GM21423 (cell line): ENCODE data around the gene ANP32B.
"Not testable (repeated sequence)": the region's sequence is repeated elsewhere in the genome, so short reads cannot be mapped to it uniquely, and the experiment has no call there.

ENCODE experiments used
- ATAC-seq: cut with Tn5 transposase; IDR thresholded peaks from one replicate; pipeline ENCODE4 v1.9.1; 2021; ENCODE audit warnings: mild to moderate bottlenecking, moderate library complexity; ENCODE audit not compliant: unreplicated experiment

ANP32B gene

GRCh38 chr9:97962575-97962974 lies 20.6 kb upstream of the ANP32B start:
- ATAC-seq = no peak

- no peak for ATAC-seq
Observed at GRCh38 chr9:97963232-97963631, 19.9 kb upstream of the ANP32B start.

- no peak for ATAC-seq
Observed at GRCh38 chr9:97964901-97965300, 18.2 kb upstream of the ANP32B start.

- ATAC-seq = no peak
Observed at GRCh38 chr9:97966493-97966892, 16.6 kb upstream of the ANP32B start.

- no peak for ATAC-seq
Observed at GRCh38 chr9:97969014-97969413, 14.1 kb upstream of the ANP32B start.

GRCh38 chr9:97970165-97970564 lies 13.0 kb upstream of the ANP32B start:
- ATAC-seq = no peak

GRCh38 chr9:97972753-97973152 lies 10.4 kb upstream of the ANP32B start:
- ATAC-seq = no peak

GRCh38 chr9:97975376-97975775 lies 7.8 kb upstream of the ANP32B start:
- no peak for ATAC-seq

- not testable (repeated sequence) for ATAC-seq
Observed at GRCh38 chr9:97976633-97977032, 6.5 kb upstream of the ANP32B start.

- ATAC-seq = no peak
Observed at GRCh38 chr9:97978371-97979130, 4.6 kb upstream of the ANP32B start.

- ATAC-seq = no peak
Observed at GRCh38 chr9:97979788-97980478, 3.2 kb upstream of the ANP32B start.

GRCh38 chr9:97980479-97980803 lies 2.7 kb upstream of the ANP32B start:
- ATAC-seq = no peak

GRCh38 chr9:97980918-97981845 lies 2.0 kb upstream of the ANP32B start:
- no peak for ATAC-seq

- no peak for ATAC-seq
Observed at GRCh38 chr9:97981846-97982682, 1.1 kb upstream of the ANP32B start.

GRCh38 chr9:97983589-97984187 lies 547 bp downstream of the ANP32B start:
- ATAC-seq = peak; percentile 10

GRCh38 chr9:97984188-97985057 lies 1.3 kb downstream of the ANP32B start:
- peak; percentile 21 for ATAC-seq

GRCh38 chr9:97985058-97985861 lies 2.1 kb downstream of the ANP32B start:
- peak; percentile 13 for ATAC-seq

GRCh38 chr9:97987487-97987886 lies 4.3 kb downstream of the ANP32B start:
- no peak for ATAC-seq
